ENCODE results near the gene GABRB3. TPM values are rescaled to one million over a fixed set of nuclear protein-coding genes. Genes with fewer than 3 reads are reported as not detected.

Gene GABRB3
- polyA plus RNA-seq, 1 donor: 2.3 TPM

- no peak for DNase-seq
These were observed 221.4 kb downstream of the GABRB3 start for GRCh38 chr15:26551473-26551872.

- no peak for DNase-seq
These were observed 222.0 kb downstream of the GABRB3 start for GRCh38 chr15:26550880-26551279.

GRCh38 chr15:26537663-26538062, 235.2 kb downstream of the GABRB3 start:
- no peak for DNase-seq

- DNase-seq: no peak
These were observed 241.4 kb downstream of the GABRB3 start for GRCh38 chr15:26531489-26531888.

- DNase-seq: no peak
These were observed 247.8 kb downstream of the GABRB3 start for GRCh38 chr15:26525096-26525495.

- DNase-seq: no peak
These were observed 251.1 kb downstream of the GABRB3 start for GRCh38 chr15:26521691-26522198.

- no peak for DNase-seq
These were observed 251.7 kb downstream of the GABRB3 start for GRCh38 chr15:26521130-26521529.

GRCh38 chr15:26518885-26519284, 254.0 kb downstream of the GABRB3 start:
- DNase-seq: no peak

- no peak for DNase-seq
These were observed 256.5 kb downstream of the GABRB3 start for GRCh38 chr15:26516102-26516980.

GRCh38 chr15:26504009-26504408, 268.9 kb downstream of the GABRB3 start:
- no peak for DNase-seq

Other genes with a start within 250 kb of the GABRB3 start
- gene GABRA5, start 94.0 kb upstream of the GABRB3 start, polyA plus RNA-seq (ENCODE audit: insufficient read length): not detected
- gene GABRG3, start 198.1 kb upstream of the GABRB3 start, polyA plus RNA-seq (ENCODE audit: insufficient read length): 0.18 TPM